Panc1 (cell line): ENCODE data around the gene ARTN. TPM values are rescaled to one million over a fixed set of nuclear protein-coding genes. Genes with fewer than 3 reads are reported as not detected.
A peak's percentile ranks its signal among the peaks of the same experiment; 100 is the strongest.

Experiments
- ATAC-seq: fragments of 200-7000 bp; cut with Tn5 transposase; 2 replicates; pipeline ENCODE4 v1.9.1; 2020; ENCODE audit warnings: mild to moderate bottlenecking, moderate library complexity
- BruUV-seq: library from RNA; stranded (reverse); fragments of 400-500 nt; replicated peaks from 2 replicates; lab custom pipeline; 2021; lab: Mats Ljungman, UMichigan
- CTCF ChIA-PET: fragments of 300-600 bp; sonication (Branson Sonifier 250); formaldehyde crosslinking; loops from one replicate; lab custom pipeline; 2022; ENCODE audit warnings: antibody characterized with exemption; lab: Charles Lee
- POLR2A ChIA-PET: fragments of 300-600 bp; sonication (Branson Sonifier 250); formaldehyde crosslinking; loops from one replicate; lab custom pipeline; 2022; ENCODE audit warnings: antibody characterized with exemption; lab: Charles Lee
- DNase-seq: peaks from one replicate; pipeline ENCODE4 v3.0.0-alpha.2; 2010; ENCODE audit warnings: low read depth, low spot score
- H3K27ac ChIP-seq: 2 replicates; pipeline ENCODE4 v1.5.1; 2011; ENCODE audit warnings: mild to moderate bottlenecking, low read length, inconsistent platforms
- H3K27me3 ChIP-seq: fragments of 200-500 bp; sonication (Bioruptor generic); 2 replicates; pipeline ENCODE4 v1.6.0; 2014; ENCODE audit warnings: low read length, inconsistent platforms; ENCODE audit not compliant: control insufficient read depth, insufficient read depth
- H3K36me3 ChIP-seq: fragments of 200-500 bp; sonication (Bioruptor generic); 2 replicates; pipeline ENCODE4 v1.5.1; 2014; ENCODE audit warnings: inconsistent platforms, mild to moderate bottlenecking, low read length, moderate library complexity; ENCODE audit not compliant: control insufficient read depth, insufficient read depth
- H3K4me1 ChIP-seq: 2 replicates; pipeline ENCODE4 v1.5.1; 2011; ENCODE audit warnings: inconsistent platforms, mild to moderate bottlenecking, low read length, moderate library complexity; ENCODE audit not compliant: control insufficient read depth, insufficient read depth
- H3K4me3 ChIP-seq, 2 experiments: 2 replicates each; pipeline ENCODE4 v1.5.1; 2011 to 2012; ENCODE audit warnings: low read depth in 2 of 2, low read length in 2 of 2, mild to moderate bottlenecking in 2 of 2, inconsistent platforms in 1 of 2, moderate library complexity in 1 of 2
- H3K9me3 ChIP-seq: fragments of 200-500 bp; sonication (Bioruptor generic); 2 replicates; pipeline ENCODE4 v1.5.1; 2014; ENCODE audit warnings: low read depth, mild to moderate bottlenecking, inconsistent platforms, low read length, moderate library complexity; ENCODE audit not compliant: control insufficient read depth, insufficient read depth
- POLR2AphosphoS5 ChIP-seq: IDR thresholded peaks from 2 replicates; pipeline ENCODE4 v1.6.1; 2012; ENCODE audit warnings: mild to moderate bottlenecking, low read depth, low read length, moderate library complexity
- SIN3A ChIP-seq: IDR thresholded peaks from 2 replicates; pipeline ENCODE4 v1.6.1; 2012; ENCODE audit warnings: low read depth, mild to moderate bottlenecking, low read length, moderate library complexity, borderline replicate concordance; ENCODE audit not compliant: insufficient read depth
- TCF7L2 ChIP-seq: IDR thresholded peaks from 2 replicates; pipeline ENCODE4 v1.6.1; 2011; ENCODE audit warnings: mild to moderate bottlenecking, low read depth, low read length, inconsistent platforms
- in situ Hi-C: cut with HindIII; loops from 2 replicates; pipeline ENCODE4 v1.10.0; 2016; ENCODE audit warnings: low sequenced_read_pairs, low pct_unique_long_range_greater_than_20kb
- intact Hi-C: fragments of 100-400 bp; cut with micrococcal nuclease; formaldehyde crosslinking; loops from one replicate; pipeline ENCODE4 v1.10.0; 2022; ENCODE audit not compliant: unreplicated experiment
- total RNA-seq: library from RNA; stranded (reverse); gene quantifications from one replicate; pipeline ENCODE4 v1.2.1, GENCODE V29; 2021; ENCODE audit not compliant: unreplicated experiment
- TF ChIP-seq, protein P1 (sequence below): fragments of 450-650 bp; IDR thresholded peaks from 2 replicates; pipeline ENCODE4 v1.5.1; 2017; ENCODE audit warnings: mild to moderate bottlenecking
- TF ChIP-seq, protein P2 (sequence below), 2 experiments: IDR thresholded peaks; 2 replicates each; pipeline ENCODE4 v1.6.1; 2011 to 2012; ENCODE audit warnings: low read depth in 2 of 2, control low read depth in 1 of 2, low read length in 1 of 2, mild to moderate bottlenecking in 1 of 2, moderate library complexity in 1 of 2; ENCODE audit not compliant: insufficient read depth in 1 of 2

Gene ARTN
- total RNA-seq, 1 experiment from 2014 or later, result 0.49 TPM

DNA sequence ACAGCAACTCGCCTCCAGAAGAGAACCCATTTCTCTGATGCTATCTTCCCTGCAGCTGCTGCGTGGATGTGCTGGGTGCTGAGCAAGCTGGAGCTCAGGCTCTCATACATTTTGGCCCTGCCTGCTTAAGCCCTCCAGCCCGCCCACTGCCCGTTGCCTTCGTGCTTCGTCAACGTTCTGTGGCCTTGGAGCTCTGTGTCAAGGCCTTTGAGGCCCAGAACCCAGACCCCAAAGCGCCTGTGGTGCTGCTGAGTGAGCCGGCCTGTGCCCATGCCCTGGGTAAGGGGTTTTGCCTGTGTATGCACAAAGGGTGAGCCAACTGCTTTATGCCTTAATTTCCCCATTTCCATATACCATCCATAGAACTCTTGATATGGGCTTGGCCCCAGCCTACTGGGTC is 37.3 kb downstream of the ARTN start:
- TF ChIP-seq SIN3A (no peak), POLR2AphosphoS5 (no peak), TCF7L2 (no peak)
- TF ChIP-seq, protein P1, sequence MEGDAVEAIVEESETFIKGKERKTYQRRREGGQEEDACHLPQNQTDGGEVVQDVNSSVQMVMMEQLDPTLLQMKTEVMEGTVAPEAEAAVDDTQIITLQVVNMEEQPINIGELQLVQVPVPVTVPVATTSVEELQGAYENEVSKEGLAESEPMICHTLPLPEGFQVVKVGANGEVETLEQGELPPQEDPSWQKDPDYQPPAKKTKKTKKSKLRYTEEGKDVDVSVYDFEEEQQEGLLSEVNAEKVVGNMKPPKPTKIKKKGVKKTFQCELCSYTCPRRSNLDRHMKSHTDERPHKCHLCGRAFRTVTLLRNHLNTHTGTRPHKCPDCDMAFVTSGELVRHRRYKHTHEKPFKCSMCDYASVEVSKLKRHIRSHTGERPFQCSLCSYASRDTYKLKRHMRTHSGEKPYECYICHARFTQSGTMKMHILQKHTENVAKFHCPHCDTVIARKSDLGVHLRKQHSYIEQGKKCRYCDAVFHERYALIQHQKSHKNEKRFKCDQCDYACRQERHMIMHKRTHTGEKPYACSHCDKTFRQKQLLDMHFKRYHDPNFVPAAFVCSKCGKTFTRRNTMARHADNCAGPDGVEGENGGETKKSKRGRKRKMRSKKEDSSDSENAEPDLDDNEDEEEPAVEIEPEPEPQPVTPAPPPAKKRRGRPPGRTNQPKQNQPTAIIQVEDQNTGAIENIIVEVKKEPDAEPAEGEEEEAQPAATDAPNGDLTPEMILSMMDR, result no peak
- TF ChIP-seq, protein P2, sequence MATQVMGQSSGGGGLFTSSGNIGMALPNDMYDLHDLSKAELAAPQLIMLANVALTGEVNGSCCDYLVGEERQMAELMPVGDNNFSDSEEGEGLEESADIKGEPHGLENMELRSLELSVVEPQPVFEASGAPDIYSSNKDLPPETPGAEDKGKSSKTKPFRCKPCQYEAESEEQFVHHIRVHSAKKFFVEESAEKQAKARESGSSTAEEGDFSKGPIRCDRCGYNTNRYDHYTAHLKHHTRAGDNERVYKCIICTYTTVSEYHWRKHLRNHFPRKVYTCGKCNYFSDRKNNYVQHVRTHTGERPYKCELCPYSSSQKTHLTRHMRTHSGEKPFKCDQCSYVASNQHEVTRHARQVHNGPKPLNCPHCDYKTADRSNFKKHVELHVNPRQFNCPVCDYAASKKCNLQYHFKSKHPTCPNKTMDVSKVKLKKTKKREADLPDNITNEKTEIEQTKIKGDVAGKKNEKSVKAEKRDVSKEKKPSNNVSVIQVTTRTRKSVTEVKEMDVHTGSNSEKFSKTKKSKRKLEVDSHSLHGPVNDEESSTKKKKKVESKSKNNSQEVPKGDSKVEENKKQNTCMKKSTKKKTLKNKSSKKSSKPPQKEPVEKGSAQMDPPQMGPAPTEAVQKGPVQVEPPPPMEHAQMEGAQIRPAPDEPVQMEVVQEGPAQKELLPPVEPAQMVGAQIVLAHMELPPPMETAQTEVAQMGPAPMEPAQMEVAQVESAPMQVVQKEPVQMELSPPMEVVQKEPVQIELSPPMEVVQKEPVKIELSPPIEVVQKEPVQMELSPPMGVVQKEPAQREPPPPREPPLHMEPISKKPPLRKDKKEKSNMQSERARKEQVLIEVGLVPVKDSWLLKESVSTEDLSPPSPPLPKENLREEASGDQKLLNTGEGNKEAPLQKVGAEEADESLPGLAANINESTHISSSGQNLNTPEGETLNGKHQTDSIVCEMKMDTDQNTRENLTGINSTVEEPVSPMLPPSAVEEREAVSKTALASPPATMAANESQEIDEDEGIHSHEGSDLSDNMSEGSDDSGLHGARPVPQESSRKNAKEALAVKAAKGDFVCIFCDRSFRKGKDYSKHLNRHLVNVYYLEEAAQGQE (IDR thresholded peaks at IDR 0.05; ENCODE audit: insufficient read depth in 1 of 2, low read depth in 2 of 2, low read length in 1 of 2), result no peak
- H3K36me3 ChIP-seq, result peaks cover 9% of the 10 kb centered on the region; the same call in 1 of the 2 replicates
- ATAC-seq, result no peak
- no peaks in the 10 kb centered on the region for H3K9me3 ChIP-seq
- intact Hi-C loops, result no loop called here
- peak overlapping the region; percentile 99 to 100 for H3K4me3 ChIP-seq
- BruUV-seq, result no TSS peak
- H3K27ac ChIP-seq, result peak overlapping the region; percentile 95
- no peak for DNase-seq
- no peaks in the 10 kb centered on the region for H3K27me3 ChIP-seq
- H3K4me1 ChIP-seq, result peaks cover 21% of the 10 kb centered on the region
- in situ Hi-C loops, result no loop called here
- ChIA-PET POLR2A (no interaction called here), CTCF (no interaction called here)

DNA sequence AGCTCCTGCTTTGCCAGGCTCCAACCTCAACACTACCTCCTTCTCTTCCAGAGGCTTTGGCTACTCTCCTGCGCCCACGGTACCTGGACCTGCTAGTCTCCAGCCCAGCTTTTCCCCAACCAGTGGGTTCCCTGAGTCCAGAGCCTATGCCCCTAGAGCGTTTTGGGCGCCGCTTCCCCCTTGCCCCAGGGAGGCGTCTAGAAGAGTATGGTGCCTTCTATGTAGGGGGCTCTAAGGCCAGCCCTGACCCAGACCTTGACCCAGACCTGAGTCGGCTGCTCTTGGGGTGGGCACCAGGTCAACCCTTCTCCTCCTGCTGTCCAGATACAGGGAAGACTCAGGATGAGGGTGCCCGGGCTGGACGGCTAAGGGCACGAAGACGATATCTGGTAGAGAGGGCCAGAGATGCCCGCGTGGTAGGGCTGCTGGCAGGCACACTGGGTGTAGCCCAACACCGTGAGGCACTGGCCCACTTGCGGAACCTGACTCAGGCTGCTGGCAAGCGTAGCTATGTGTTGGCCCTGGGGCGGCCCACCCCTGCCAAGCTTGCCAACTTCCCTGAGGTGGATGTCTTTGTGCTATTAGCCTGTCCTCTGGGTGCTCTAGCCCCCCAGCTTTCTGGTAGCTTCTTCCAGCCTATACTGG is 37.9 kb downstream of the ARTN start:
- H3K36me3 ChIP-seq, result peaks cover 9% of the 10 kb centered on the region; the same call in 1 of the 2 replicates
- ChIA-PET CTCF (no interaction called here), POLR2A (no interaction called here)
- H3K4me1 ChIP-seq, result peaks cover 27% of the 10 kb centered on the region
- no peak for ATAC-seq
- no peak for DNase-seq
- H3K27me3 ChIP-seq, result no peaks in the 10 kb centered on the region
- no TSS peak for BruUV-seq
- in situ Hi-C loops, result no loop called here
- peak overlapping the region in 1 of 2 experiments; percentile 99; a peak in 1 of 4 replicates for H3K4me3 ChIP-seq
- intact Hi-C loops, result no loop called here
- no peaks in the 10 kb centered on the region for H3K9me3 ChIP-seq
- no peak overlapping the region for H3K27ac ChIP-seq
- TF ChIP-seq SIN3A (no peak), POLR2AphosphoS5 (no peak), TCF7L2 (no peak)
- TF ChIP-seq, protein P2 (IDR thresholded peaks at IDR 0.05; ENCODE audit: insufficient read depth in 1 of 2, low read depth in 2 of 2, low read length in 1 of 2), result no peak
- TF ChIP-seq, protein P1, result no peak
